ENCODE data around the gene APOL2.

APOL2 gene

GRCh38 chr22:36199001-36199551 is 40.3 kb downstream of the APOL2 start:
- Histone ChIP-seq H2AFZ (ENCODE audit: low read length) (no peak overlapping the region), H3K27ac (ENCODE audit: low read length) (no peak overlapping the region), H3K4me2 (ENCODE audit: low read depth, low read length) (no peak overlapping the region), H3K36me3 (replicated peaks; ENCODE audit: insufficient read depth, low read length) (no peaks in the 10 kb centered on the region), H3K9me2 (replicated peaks; ENCODE audit: insufficient read depth, low read length) (no peaks in the 10 kb centered on the region), H3K79me2 (ENCODE audit: low read length) (no peaks in the 10 kb centered on the region), H3K9me3 (replicated peaks; ENCODE audit: insufficient read depth, low read length) (no peaks in the 10 kb centered on the region), H3F3A (ENCODE audit: insufficient read depth, low read length) (no peaks in the 10 kb centered on the region), H3K4me3 (ENCODE audit: low read length) (no peak overlapping the region), H3K27me3 (replicated peaks; ENCODE audit: insufficient read depth, low read length) (no peaks in the 10 kb centered on the region), H3K4me1 (ENCODE audit: low read length) (peaks cover 14% of the 10 kb centered on the region), H3K9ac (ENCODE audit: low read length) (no peak overlapping the region), H4K20me1 (ENCODE audit: insufficient read depth, low read length) (no peaks in the 10 kb centered on the region)
- TF ChIP-seq EZH2phosphoT487 (IDR thresholded peaks at IDR 0.05; ENCODE audit: low read length) (no peak), CTCF (IDR thresholded peaks at IDR 0.05; ENCODE audit: low read length) (no peak), EZH2 (optimal IDR thresholded peaks at IDR 0.05; ENCODE audit: low read depth, low read length) (no peak)
- no peak for DNase-seq

GRCh38 chr22:36198536-36198935 is 40.8 kb downstream of the APOL2 start:
- TF ChIP-seq EZH2phosphoT487 (IDR thresholded peaks at IDR 0.05; ENCODE audit: low read length): no peak
- Histone ChIP-seq H3K4me3 (ENCODE audit: low read length) (no peak overlapping the region), H3K79me2 (ENCODE audit: low read length) (no peaks in the 10 kb centered on the region), H3K4me2 (ENCODE audit: low read depth, low read length) (no peak overlapping the region), H2AFZ (ENCODE audit: low read length) (no peak overlapping the region), H3K4me1 (ENCODE audit: low read length) (peaks cover 14% of the 10 kb centered on the region), H3K36me3 (replicated peaks; ENCODE audit: insufficient read depth, low read length) (no peaks in the 10 kb centered on the region), H3K27ac (ENCODE audit: low read length) (no peak overlapping the region), H4K20me1 (ENCODE audit: insufficient read depth, low read length) (no peaks in the 10 kb centered on the region), H3K9me2 (replicated peaks; ENCODE audit: insufficient read depth, low read length) (no peaks in the 10 kb centered on the region), H3K27me3 (replicated peaks; ENCODE audit: insufficient read depth, low read length) (no peaks in the 10 kb centered on the region), H3K9ac (ENCODE audit: low read length) (no peak overlapping the region), H3F3A (ENCODE audit: insufficient read depth, low read length) (no peaks in the 10 kb centered on the region), H3K9me3 (replicated peaks; ENCODE audit: insufficient read depth, low read length) (no peaks in the 10 kb centered on the region)
- no peak for DNase-seq

- Histone ChIP-seq H3K9me2 (replicated peaks; ENCODE audit: insufficient read depth, low read length) (no peaks in the 10 kb centered on the region), H4K20me1 (ENCODE audit: insufficient read depth, low read length) (no peaks in the 10 kb centered on the region), H3F3A (ENCODE audit: insufficient read depth, low read length) (no peaks in the 10 kb centered on the region), H3K79me2 (ENCODE audit: low read length) (no peaks in the 10 kb centered on the region), H3K9ac (ENCODE audit: low read length) (no peak overlapping the region), H3K9me3 (replicated peaks; ENCODE audit: insufficient read depth, low read length) (no peaks in the 10 kb centered on the region), H3K4me2 (ENCODE audit: low read depth, low read length) (0 out of 2 replicates have a peak overlapping the region, but pooled peaks have one; percentile 45), H3K36me3 (replicated peaks; ENCODE audit: insufficient read depth, low read length) (no peaks in the 10 kb centered on the region), H3K27ac (ENCODE audit: low read length) (no peak overlapping the region; the same call in 1 of the 2 replicates), H3K4me3 (ENCODE audit: low read length) (no peak overlapping the region), H3K27me3 (replicated peaks; ENCODE audit: insufficient read depth, low read length) (no peaks in the 10 kb centered on the region), H2AFZ (ENCODE audit: low read length) (0 out of 2 replicates have a peak overlapping the region, but pooled peaks have one; percentile 42), H3K4me1 (ENCODE audit: low read length) (peaks cover 14% of the 10 kb centered on the region)
- DNase-seq: peak; percentile 21
- TF ChIP-seq CTCF (IDR thresholded peaks at IDR 0.05; ENCODE audit: low read length) (no peak), EZH2phosphoT487 (IDR thresholded peaks at IDR 0.05; ENCODE audit: low read length) (no peak), EZH2 (optimal IDR thresholded peaks at IDR 0.05; ENCODE audit: low read depth, low read length) (no peak)
These were observed 41.7 kb downstream of the APOL2 start for GRCh38 chr22:36197514-36198146.

- peaks cover 14% of the 10 kb centered on the region for H3K4me1 ChIP-seq (ENCODE audit: low read length)
- H2AFZ ChIP-seq (ENCODE audit: low read length): peak overlapping the region; percentile 42; the same call in 1 of the 2 replicates
- TF ChIP-seq CTCF (IDR thresholded peaks at IDR 0.05; ENCODE audit: low read length) (no peak), EZH2 (optimal IDR thresholded peaks at IDR 0.05; ENCODE audit: low read depth, low read length) (no peak), EZH2phosphoT487 (IDR thresholded peaks at IDR 0.05; ENCODE audit: low read length) (no peak)
- H3K27ac ChIP-seq (ENCODE audit: low read length): peak overlapping the region; percentile 44; the same call in 1 of the 2 replicates
- DNase-seq: peak; percentile 69
- no peaks in the 10 kb centered on the region for H3K36me3 ChIP-seq (replicated peaks; ENCODE audit: insufficient read depth, low read length)
- no peaks in the 10 kb centered on the region for H3K9me3 ChIP-seq (replicated peaks; ENCODE audit: insufficient read depth, low read length)
- no peaks in the 10 kb centered on the region for H3K27me3 ChIP-seq (replicated peaks; ENCODE audit: insufficient read depth, low read length)
- no peaks in the 10 kb centered on the region for H4K20me1 ChIP-seq (ENCODE audit: insufficient read depth, low read length)
- H3K4me3 ChIP-seq (ENCODE audit: low read length): no peak overlapping the region
- H3K9ac ChIP-seq (ENCODE audit: low read length): no peak overlapping the region; the same call in 1 of the 2 replicates
- H3K4me2 ChIP-seq (ENCODE audit: low read depth, low read length): peak overlapping the region; percentile 45
- H3F3A ChIP-seq (ENCODE audit: insufficient read depth, low read length): no peaks in the 10 kb centered on the region
- H3K79me2 ChIP-seq (ENCODE audit: low read length): no peaks in the 10 kb centered on the region
- no peaks in the 10 kb centered on the region for H3K9me2 ChIP-seq (replicated peaks; ENCODE audit: insufficient read depth, low read length)
These were observed 42.3 kb downstream of the APOL2 start for GRCh38 chr22:36197065-36197440.
